ENCODE results near the gene CBY1. TPM values are rescaled to one million over a fixed set of nuclear protein-coding genes. Genes with fewer than 3 reads are reported as not detected.

Gene CBY1
- total and polyA plus RNA-seq, 12 donors = 33.8 to 74.7 (median 41.4) TPM

GRCh38 chr22:38710351-38710750 is 53.9 kb downstream of the CBY1 start:
- H3K27ac ChIP-seq = peak overlapping the region in 1 of 10 donors; percentile 38
- DNase-seq = no peak
- TF ChIP-seq, protein P1, sequence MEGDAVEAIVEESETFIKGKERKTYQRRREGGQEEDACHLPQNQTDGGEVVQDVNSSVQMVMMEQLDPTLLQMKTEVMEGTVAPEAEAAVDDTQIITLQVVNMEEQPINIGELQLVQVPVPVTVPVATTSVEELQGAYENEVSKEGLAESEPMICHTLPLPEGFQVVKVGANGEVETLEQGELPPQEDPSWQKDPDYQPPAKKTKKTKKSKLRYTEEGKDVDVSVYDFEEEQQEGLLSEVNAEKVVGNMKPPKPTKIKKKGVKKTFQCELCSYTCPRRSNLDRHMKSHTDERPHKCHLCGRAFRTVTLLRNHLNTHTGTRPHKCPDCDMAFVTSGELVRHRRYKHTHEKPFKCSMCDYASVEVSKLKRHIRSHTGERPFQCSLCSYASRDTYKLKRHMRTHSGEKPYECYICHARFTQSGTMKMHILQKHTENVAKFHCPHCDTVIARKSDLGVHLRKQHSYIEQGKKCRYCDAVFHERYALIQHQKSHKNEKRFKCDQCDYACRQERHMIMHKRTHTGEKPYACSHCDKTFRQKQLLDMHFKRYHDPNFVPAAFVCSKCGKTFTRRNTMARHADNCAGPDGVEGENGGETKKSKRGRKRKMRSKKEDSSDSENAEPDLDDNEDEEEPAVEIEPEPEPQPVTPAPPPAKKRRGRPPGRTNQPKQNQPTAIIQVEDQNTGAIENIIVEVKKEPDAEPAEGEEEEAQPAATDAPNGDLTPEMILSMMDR (IDR thresholded peaks at IDR 0.05) = no peak
- intact Hi-C loops (cut with DNase I) = no loop called here
- peaks cover 6 to 78% (median 70%) of the 10 kb centered on the region in 9 donors for H3K4me1 ChIP-seq
- 85 to 90% methylated on average over 3 of the region's 3 CpGs for WGBS, 2 donors
- H3K4me3 ChIP-seq = no peak overlapping the region
- ATAC-seq = no peak
- H3K36me3 ChIP-seq = peaks cover 0 to 45% (median 7%) of the 10 kb centered on the region in 9 donors
- H3K9me3 ChIP-seq = no peaks in the 10 kb centered on the region
- H3K27me3 ChIP-seq = no peaks in the 10 kb centered on the region

DNA sequence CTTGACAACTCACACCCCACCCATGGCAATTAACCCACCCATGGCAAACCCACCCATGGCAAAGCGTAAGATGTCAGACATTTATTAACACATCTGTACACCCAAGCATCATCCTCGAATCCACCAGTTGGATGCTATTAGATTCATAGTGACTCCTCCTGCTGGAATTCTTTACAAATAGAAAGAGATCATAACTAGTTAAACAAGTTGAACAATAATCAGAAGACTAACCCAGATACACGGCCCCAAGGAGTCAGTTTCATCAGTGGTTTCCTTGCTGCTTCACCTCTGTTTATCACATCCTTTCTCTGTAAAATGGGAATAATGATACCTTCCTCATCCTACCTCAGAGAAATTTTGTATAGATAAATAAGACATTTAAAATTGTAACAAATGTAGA is 54.4 kb downstream of the CBY1 start:
- peaks cover 6 to 81% (median 71%) of the 10 kb centered on the region in 9 donors for H3K4me1 ChIP-seq
- no peaks in the 10 kb centered on the region for H3K9me3 ChIP-seq
- intact Hi-C loops (cut with DNase I) = no loop called here
- DNase-seq = no peak
- TF ChIP-seq, protein P1 (IDR thresholded peaks at IDR 0.05) = no peak
- ATAC-seq = no peak
- no peaks in the 10 kb centered on the region for H3K27me3 ChIP-seq
- H3K36me3 ChIP-seq = peaks cover 0 to 50% (median 7%) of the 10 kb centered on the region in 9 donors
- H3K27ac ChIP-seq = no peak overlapping the region
- H3K4me3 ChIP-seq = no peak overlapping the region
- WGBS, 2 donors = 84 to 92% methylated on average over 3 of the region's 3 CpGs

GRCh38 chr22:38712486-38713207 is 56.2 kb downstream of the CBY1 start:
- Histone ChIP-seq H3K27me3 (no peaks in the 10 kb centered on the region), H3K4me1 (peaks cover 3 to 69% (median 59%) of the 10 kb centered on the region in 9 donors), H3K36me3 (peaks cover 0 to 68% (median 22%) of the 10 kb centered on the region in 9 donors), H3K4me3 (no peak overlapping the region), H3K9me3 (no peaks in the 10 kb centered on the region), H3K27ac (no peak overlapping the region)
- ATAC-seq = no peak
- 62 to 76% methylated on average over 11 of the region's 11 CpGs for whole genome bisulfite sequencing, 2 donors
- DNase-seq = no peak
- TF ChIP-seq, protein P1 (IDR thresholded peaks at IDR 0.05) = no peak
- intact Hi-C loops (cut with DNase I) = no loop called here

DNA sequence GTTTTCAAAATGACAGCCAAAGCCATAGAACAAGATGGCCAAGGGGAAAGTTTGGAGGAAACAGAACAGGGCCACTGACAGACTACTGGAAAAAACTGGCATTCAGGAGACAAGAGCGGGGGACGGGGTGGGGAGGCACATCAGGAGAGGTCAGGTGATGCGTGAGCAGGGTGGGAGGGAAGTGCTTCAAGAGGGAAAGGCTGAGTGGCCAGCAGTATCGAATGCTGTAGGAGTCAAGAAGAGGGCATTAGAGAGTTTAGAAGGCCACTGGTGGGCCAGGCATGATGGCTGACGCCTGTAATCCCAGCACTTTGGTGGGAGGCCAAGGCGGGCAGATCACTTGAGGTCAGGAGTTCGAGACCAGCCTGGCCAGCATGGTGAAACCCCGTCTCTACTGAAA is 57.5 kb downstream of the CBY1 start:
- Histone ChIP-seq H3K9me3 (no peaks in the 10 kb centered on the region), H3K36me3 (peaks cover 0 to 80% (median 22%) of the 10 kb centered on the region in 9 donors), H3K4me3 (no peak overlapping the region), H3K27ac (no peak overlapping the region), H3K27me3 (no peaks in the 10 kb centered on the region), H3K4me1 (peaks cover 3 to 66% (median 53%) of the 10 kb centered on the region in 9 donors)
- TF ChIP-seq, protein P1 (IDR thresholded peaks at IDR 0.05) = no peak
- DNase-seq (no peak), ATAC-seq (no peak)
- WGBS, 2 donors = 70 to 83% methylated on average over 8 of the region's 8 CpGs
- intact Hi-C loops (cut with DNase I) = no loop called here

Data from heart right ventricle (tissue), 16 donors.